Fibroblast of villous mesenchyme (primary cell): ENCODE data around the gene MAST4. TPM values are rescaled to one million over a fixed set of nuclear protein-coding genes. Genes with fewer than 3 reads are reported as not detected.

Source experiments
- DNase-seq: peaks from one replicate; pipeline ENCODE4 v3.0.0-alpha.2; 2010; ENCODE audit warnings: low read depth
- H3K4me3 ChIP-seq: 2 replicates; pipeline ENCODE4 v1.5.1; 2011; ENCODE audit warnings: low read depth, mild to moderate bottlenecking, low read length
- CTCF ChIP-seq: IDR thresholded peaks from 2 replicates; pipeline ENCODE4 v1.5.1; 2012; ENCODE audit warnings: low read depth, mild to moderate bottlenecking, low read length; ENCODE audit not compliant: insufficient read depth
- total RNA-seq: library from RNA; depleted of rRNA; stranded (reverse); fragments of >200 nt; gene quantifications from 2 replicates; pipeline ENCODE4 v1.2.3, GENCODE V29; 2012

MAST4 gene
- total RNA-seq, 1 donor, result 8.2 TPM

GRCh38 chr5:66554884-66555283, 41.3 kb upstream of the MAST4 start:
- H3K4me3 ChIP-seq, result no peak overlapping the region
- DNase-seq, result no peak
- TF ChIP-seq CTCF, result no peak

- TF ChIP-seq CTCF, result no peak
- DNase-seq, result no peak
- H3K4me3 ChIP-seq, result no peak overlapping the region
Measured at GRCh38 chr5:66558560-66558959, 37.6 kb upstream of the MAST4 start.

- H3K4me3 ChIP-seq, result no peak overlapping the region
- no peak for TF ChIP-seq CTCF
- no peak for DNase-seq
Measured at GRCh38 chr5:66560371-66560770, 35.8 kb upstream of the MAST4 start.

- TF ChIP-seq CTCF, result no peak
- DNase-seq, result no peak
- H3K4me3 ChIP-seq, result no peak overlapping the region
Measured at GRCh38 chr5:66561256-66561990, 34.8 kb upstream of the MAST4 start.

- TF ChIP-seq CTCF, result no peak
- no peak for DNase-seq
- no peak overlapping the region for H3K4me3 ChIP-seq
Measured at GRCh38 chr5:66565878-66566277, 30.3 kb upstream of the MAST4 start.

- no peak for TF ChIP-seq CTCF
- DNase-seq, result no peak
- no peak overlapping the region for H3K4me3 ChIP-seq
Measured at GRCh38 chr5:66567474-66567873, 28.7 kb upstream of the MAST4 start.

GRCh38 chr5:66570201-66570600, 26.0 kb upstream of the MAST4 start:
- no peak for DNase-seq
- no peak for TF ChIP-seq CTCF
- H3K4me3 ChIP-seq, result no peak overlapping the region
